Ramos (cell line): ENCODE results near the gene SULT1A3.
"Not testable (repeated sequence)": the region's sequence is repeated elsewhere in the genome, so short reads cannot be mapped to it uniquely, and the experiment has no call there.

Source experiments
- in situ Hi-C: fragments of 300-500 bp; cut with MboI; formaldehyde crosslinking; loops from one replicate; pipeline ENCODE4 v1.14.3; 2022; ENCODE audit warnings: low sequenced_read_pairs; ENCODE audit not compliant: unreplicated experiment

SULT1A3 gene

GRCh38 chr16:30186444-30186781 is 12.6 kb upstream of the SULT1A3 start:
- in situ Hi-C loops, result no loop called here

GRCh38 chr16:30186782-30187555 is 12.1 kb upstream of the SULT1A3 start:
- in situ Hi-C loops, result no loop called here

- in situ Hi-C loops, result no loop called here
These were observed 11.5 kb upstream of the SULT1A3 start for GRCh38 chr16:30187556-30187865.

GRCh38 chr16:30187971-30188561 is 11.0 kb upstream of the SULT1A3 start:
- in situ Hi-C loops, result no loop called here

GRCh38 chr16:30191158-30191557 is 7.9 kb upstream of the SULT1A3 start:
- in situ Hi-C loops, result not testable (repeated sequence)

- in situ Hi-C loops, result not testable (repeated sequence)
These were observed 6.0 kb upstream of the SULT1A3 start for GRCh38 chr16:30193098-30193497.

- in situ Hi-C loops, result not testable (repeated sequence)
These were observed 5.4 kb upstream of the SULT1A3 start, which contains the start of the genes BOLA2B and SLX1A for GRCh38 chr16:30193615-30194014. BOLA2B (minus strand) TSS chr16:30193666; CDS start chr16:30193595, 71 bp downstream. SLX1A (plus strand) TSS chr16:30193875; CDS start chr16:30194085, 210 bp downstream.

GRCh38 chr16:30194172-30194925 is 4.7 kb upstream of the SULT1A3 start:
- in situ Hi-C loops, result not testable (repeated sequence)

- in situ Hi-C loops, result not testable (repeated sequence)
These were observed 2.1 kb upstream of the SULT1A3 start for GRCh38 chr16:30197001-30197400.

- in situ Hi-C loops, result not testable (repeated sequence)
These were observed 721 bp downstream of the SULT1A3 start for GRCh38 chr16:30199608-30200343.

GRCh38 chr16:30205541-30206236 is 6.6 kb downstream of the SULT1A3 start:
- in situ Hi-C loops, result not testable (repeated sequence)

- in situ Hi-C loops, result not testable (repeated sequence)
These were observed 7.2 kb downstream of the SULT1A3 start for GRCh38 chr16:30206252-30206651.

GRCh38 chr16:30207063-30207704 is 8.1 kb downstream of the SULT1A3 start:
- in situ Hi-C loops, result not testable (repeated sequence)

GRCh38 chr16:30209032-30209431 is 10.0 kb downstream of the SULT1A3 start:
- in situ Hi-C loops, result not testable (repeated sequence)

GRCh38 chr16:30211414-30211813 is 12.4 kb downstream of the SULT1A3 start:
- in situ Hi-C loops, result not testable (repeated sequence)

- in situ Hi-C loops, result not testable (repeated sequence)
These were observed 18.0 kb downstream of the SULT1A3 start for GRCh38 chr16:30217082-30217481.

GRCh38 chr16:30248379-30248778 is 49.3 kb downstream of the SULT1A3 start, which contains the start of gene NPIPB13:
NPIPB13 (minus strand) TSS chr16:30248479; CDS start chr16:30245573, 2,906 bp downstream.
- in situ Hi-C loops, result not testable (repeated sequence)
